Prostate gland (tissue), 2 donors: ENCODE measurements around the gene CCN2.

Source experiments
- POLR2A ChIP-seq: fragments of 450-650 bp; IDR thresholded peaks from one replicate; pipeline ENCODE4 v1.6.1; 2016; ENCODE audit warnings: antibody characterized with exemption, mild to moderate bottlenecking
- POLR2AphosphoS5 ChIP-seq: sonication (generic); formaldehyde crosslinking; IDR thresholded peaks from one replicate; pipeline ENCODE4 v1.6.1; 2017; ENCODE audit warnings: antibody characterized with exemption
- TF ChIP-seq, protein P1 (sequence below), 4 experiments: fragments of 200-600 bp in 2 of 4; fragments of 450-650 bp in 2 of 4; sonication (generic) in 2 of 4; IDR thresholded peaks; 1 replicate in 3 of 4; 2 replicates in 1 of 4; pipeline ENCODE4 v1.5.1; 2016 to 2019; ENCODE audit warnings: antibody characterized with exemption in 4 of 4, mild to moderate bottlenecking in 2 of 4, moderate library complexity in 2 of 4

DNA sequence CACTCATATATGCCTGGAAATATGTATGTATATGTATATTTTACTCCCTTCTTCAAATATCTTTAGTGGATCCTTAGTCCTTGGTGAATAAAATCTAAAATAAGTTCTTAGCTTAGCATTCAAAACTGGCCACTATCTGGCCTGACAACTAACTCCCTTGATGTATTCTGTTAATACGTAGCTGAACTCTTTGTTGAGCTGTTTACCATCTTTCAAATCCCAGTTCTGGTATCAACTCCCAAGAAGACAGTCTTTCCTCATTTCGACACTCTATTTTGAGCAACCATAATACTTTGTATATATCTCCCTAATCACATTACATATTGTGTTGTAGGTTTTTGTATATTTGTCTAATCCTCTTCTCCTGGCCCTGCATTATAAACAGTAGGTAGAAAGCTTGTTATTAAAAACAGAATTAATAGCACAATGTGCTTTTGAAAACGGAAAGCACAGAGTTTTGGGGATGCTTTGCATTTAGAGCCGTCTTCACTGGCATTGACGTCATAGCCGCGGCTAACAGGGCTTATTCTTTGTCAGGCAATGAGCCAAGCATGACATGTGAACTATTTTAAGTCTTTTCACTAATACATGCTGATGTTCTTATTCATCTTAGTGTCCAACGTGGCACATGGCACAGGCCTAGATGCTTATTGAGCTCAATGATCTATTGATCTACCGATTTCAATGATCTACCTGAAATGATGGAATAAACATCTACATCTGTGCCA lies 47.2 kb upstream of the CCN2 start:
- TF ChIP-seq, protein P1, sequence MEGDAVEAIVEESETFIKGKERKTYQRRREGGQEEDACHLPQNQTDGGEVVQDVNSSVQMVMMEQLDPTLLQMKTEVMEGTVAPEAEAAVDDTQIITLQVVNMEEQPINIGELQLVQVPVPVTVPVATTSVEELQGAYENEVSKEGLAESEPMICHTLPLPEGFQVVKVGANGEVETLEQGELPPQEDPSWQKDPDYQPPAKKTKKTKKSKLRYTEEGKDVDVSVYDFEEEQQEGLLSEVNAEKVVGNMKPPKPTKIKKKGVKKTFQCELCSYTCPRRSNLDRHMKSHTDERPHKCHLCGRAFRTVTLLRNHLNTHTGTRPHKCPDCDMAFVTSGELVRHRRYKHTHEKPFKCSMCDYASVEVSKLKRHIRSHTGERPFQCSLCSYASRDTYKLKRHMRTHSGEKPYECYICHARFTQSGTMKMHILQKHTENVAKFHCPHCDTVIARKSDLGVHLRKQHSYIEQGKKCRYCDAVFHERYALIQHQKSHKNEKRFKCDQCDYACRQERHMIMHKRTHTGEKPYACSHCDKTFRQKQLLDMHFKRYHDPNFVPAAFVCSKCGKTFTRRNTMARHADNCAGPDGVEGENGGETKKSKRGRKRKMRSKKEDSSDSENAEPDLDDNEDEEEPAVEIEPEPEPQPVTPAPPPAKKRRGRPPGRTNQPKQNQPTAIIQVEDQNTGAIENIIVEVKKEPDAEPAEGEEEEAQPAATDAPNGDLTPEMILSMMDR (IDR thresholded peaks at IDR 0.05): no peak
- TF ChIP-seq POLR2A (no peak), POLR2AphosphoS5 (no peak)
